ENCODE measurements around the gene DMXL1. TPM values are rescaled to one million over a fixed set of nuclear protein-coding genes. Genes with fewer than 3 reads are reported as not detected.

DMXL1 gene
- total and polyA plus RNA-seq, 7 donors: 6.7 to 106 (median 50.8) TPM

GRCh38 chr5:119291056-119291455 lies 220.2 kb downstream of the DMXL1 start:
- H3K4me3 ChIP-seq: no peak overlapping the region
- H3K27ac ChIP-seq: no peak overlapping the region
- WGBS, 2 donors: 86 to 87% methylated on average over 5 of the region's 5 CpGs
- H3K9me3 ChIP-seq: no peaks in the 10 kb centered on the region
- no peaks in the 10 kb centered on the region for H3K36me3 ChIP-seq
- intact Hi-C loops (cut with DNase I): no loop called here
- TF ChIP-seq POLR2A (IDR thresholded peaks at IDR 0.05) (no peak), POLR2AphosphoS5 (IDR thresholded peaks at IDR 0.05) (no peak), EP300 (IDR thresholded peaks at IDR 0.05) (no peak)
- TF ChIP-seq, protein P1, sequence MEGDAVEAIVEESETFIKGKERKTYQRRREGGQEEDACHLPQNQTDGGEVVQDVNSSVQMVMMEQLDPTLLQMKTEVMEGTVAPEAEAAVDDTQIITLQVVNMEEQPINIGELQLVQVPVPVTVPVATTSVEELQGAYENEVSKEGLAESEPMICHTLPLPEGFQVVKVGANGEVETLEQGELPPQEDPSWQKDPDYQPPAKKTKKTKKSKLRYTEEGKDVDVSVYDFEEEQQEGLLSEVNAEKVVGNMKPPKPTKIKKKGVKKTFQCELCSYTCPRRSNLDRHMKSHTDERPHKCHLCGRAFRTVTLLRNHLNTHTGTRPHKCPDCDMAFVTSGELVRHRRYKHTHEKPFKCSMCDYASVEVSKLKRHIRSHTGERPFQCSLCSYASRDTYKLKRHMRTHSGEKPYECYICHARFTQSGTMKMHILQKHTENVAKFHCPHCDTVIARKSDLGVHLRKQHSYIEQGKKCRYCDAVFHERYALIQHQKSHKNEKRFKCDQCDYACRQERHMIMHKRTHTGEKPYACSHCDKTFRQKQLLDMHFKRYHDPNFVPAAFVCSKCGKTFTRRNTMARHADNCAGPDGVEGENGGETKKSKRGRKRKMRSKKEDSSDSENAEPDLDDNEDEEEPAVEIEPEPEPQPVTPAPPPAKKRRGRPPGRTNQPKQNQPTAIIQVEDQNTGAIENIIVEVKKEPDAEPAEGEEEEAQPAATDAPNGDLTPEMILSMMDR (IDR thresholded peaks at IDR 0.05): no peak
- peaks cover 0 to 5% (median 4%) of the 10 kb centered on the region in 4 donors for H3K4me1 ChIP-seq
- no peak for DNase-seq
- H3K27me3 ChIP-seq: no peaks in the 10 kb centered on the region

DNA sequence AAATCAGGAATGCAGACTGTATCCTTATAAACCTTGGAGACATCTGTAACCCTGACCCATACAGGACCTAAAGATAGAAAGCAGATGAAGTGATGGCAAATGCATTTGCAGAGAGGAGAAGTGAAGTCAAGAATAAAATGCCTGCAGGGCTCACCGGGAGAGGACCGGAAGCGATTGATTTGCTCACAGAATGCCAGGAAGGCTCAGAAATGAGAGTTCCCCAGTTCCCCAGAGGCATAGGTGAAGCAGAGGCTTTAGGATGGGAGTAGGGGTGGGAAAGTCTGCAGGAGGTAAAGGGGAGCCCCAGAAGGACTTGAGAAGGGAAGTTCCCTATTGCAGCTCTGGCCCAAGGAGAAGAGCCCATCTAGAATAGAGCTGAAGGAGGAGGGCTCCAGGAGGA lies 221.0 kb downstream of the DMXL1 start:
- Histone ChIP-seq H3K27me3 (no peaks in the 10 kb centered on the region), H3K36me3 (no peaks in the 10 kb centered on the region), H3K9me3 (no peaks in the 10 kb centered on the region), H3K27ac (no peak overlapping the region), H3K4me1 (peaks cover 0 to 5% (median 4%) of the 10 kb centered on the region in 4 donors), H3K4me3 (no peak overlapping the region)
- 63 to 87% methylated on average over 3 of the region's 3 CpGs for WGBS, 2 donors
- TF ChIP-seq, protein P1 (IDR thresholded peaks at IDR 0.05): no peak
- TF ChIP-seq POLR2AphosphoS5 (IDR thresholded peaks at IDR 0.05): no peak
- TF ChIP-seq POLR2A (IDR thresholded peaks at IDR 0.05): no peak
- no peak for TF ChIP-seq EP300 (IDR thresholded peaks at IDR 0.05)
- intact Hi-C loops (cut with DNase I): no loop called here
- DNase-seq: no peak

- H3K27ac ChIP-seq: no peak overlapping the region
- WGBS, 2 donors: 86 to 90% methylated on average over 3 of the region's 3 CpGs
- no peak overlapping the region for H3K4me3 ChIP-seq
- no peaks in the 10 kb centered on the region for H3K27me3 ChIP-seq
- peaks cover 0 to 5% (median 4%) of the 10 kb centered on the region in 4 donors for H3K4me1 ChIP-seq
- no peaks in the 10 kb centered on the region for H3K36me3 ChIP-seq
- TF ChIP-seq POLR2AphosphoS5 (IDR thresholded peaks at IDR 0.05): no peak
- no peak for TF ChIP-seq POLR2A (IDR thresholded peaks at IDR 0.05)
- TF ChIP-seq EP300 (IDR thresholded peaks at IDR 0.05): no peak
- TF ChIP-seq, protein P1 (IDR thresholded peaks at IDR 0.05): no peak
- intact Hi-C loops (cut with DNase I): no loop called here
- H3K9me3 ChIP-seq: no peaks in the 10 kb centered on the region
- DNase-seq: no peak
Measured at GRCh38 chr5:119292701-119293515, 222.0 kb downstream of the DMXL1 start.

- no peak overlapping the region for H3K4me3 ChIP-seq
- no peaks in the 10 kb centered on the region for H3K9me3 ChIP-seq
- H3K27me3 ChIP-seq: no peaks in the 10 kb centered on the region
- DNase-seq: no peak
- WGBS, 2 donors: 92 to 95% methylated on average over 2 of the region's 2 CpGs
- TF ChIP-seq POLR2AphosphoS5 (IDR thresholded peaks at IDR 0.05): no peak
- no peak for TF ChIP-seq POLR2A (IDR thresholded peaks at IDR 0.05)
- TF ChIP-seq, protein P1 (IDR thresholded peaks at IDR 0.05): no peak
- no peak for TF ChIP-seq EP300 (IDR thresholded peaks at IDR 0.05)
- no peaks in the 10 kb centered on the region for H3K36me3 ChIP-seq
- no peak overlapping the region for H3K27ac ChIP-seq
- intact Hi-C loops (cut with DNase I): no loop called here
- H3K4me1 ChIP-seq: peaks cover 0 to 5% (median 2%) of the 10 kb centered on the region in 4 donors
Measured at GRCh38 chr5:119293516-119293829, 222.6 kb downstream of the DMXL1 start.

Small RNA genes lying within 50 kb of the gene (small RNA-seq; reads per million reads assigned to genes)
- 0 reads per million in 3 donors for gene LAMTOR3P2
- gene MIR5706: 0 reads per million in 3 donors
- 0 reads per million in 3 donors for gene RNU6-701P

Other genes starting within 250 kb of the DMXL1 start
- gene DTWD2, start 82.5 kb upstream of the DMXL1 start, total RNA-seq: 10 to 100 TPM in 1 of 4 donors, 1 to 10 TPM in 3; 4.6 to 10.4 (median 7.9) TPM
- 1 to 10 TPM; 2.4 to 5.3 (median 3.3) TPM for gene DTWD2, start 82.5 kb upstream of the DMXL1 start, polyA plus RNA-seq